Fibroblast of lung (primary cell): ENCODE data around the gene ANKMY1. TPM values are rescaled to one million over a fixed set of nuclear protein-coding genes. Genes with fewer than 3 reads are reported as not detected.

Source experiments
- DNase-seq, 2 donors: peaks; one replicate each; pipeline versions ENCODE4 v3.0.0 to v3.0.0-alpha.2; 2010; ENCODE audit warnings: low read depth in 2 of 2
- H2AFZ ChIP-seq: 2 replicates; pipeline ENCODE4 v1.5.1; 2012; ENCODE audit warnings: low read length, control low read depth, inconsistent platforms
- H3K27ac ChIP-seq: 2 replicates; pipeline ENCODE4 v1.5.1; 2011; ENCODE audit warnings: low read length, control low read depth; ENCODE audit not compliant: insufficient read depth
- H3K27me3 ChIP-seq: 2 replicates; pipeline ENCODE4 v1.5.1; 2011; ENCODE audit warnings: mild to moderate bottlenecking, low read length; ENCODE audit not compliant: control insufficient read depth, insufficient read depth
- H3K36me3 ChIP-seq: 2 replicates; pipeline ENCODE4 v1.5.1; 2011; ENCODE audit warnings: low read length; ENCODE audit not compliant: control insufficient read depth, insufficient read depth
- H3K4me1 ChIP-seq: 2 replicates; pipeline ENCODE4 v1.5.1; 2011; ENCODE audit warnings: low read length; ENCODE audit not compliant: control insufficient read depth, insufficient read depth; ENCODE audit errors: extremely low read depth
- H3K4me2 ChIP-seq: 2 replicates; pipeline ENCODE4 v1.5.1; 2011; ENCODE audit warnings: low read length, control low read depth; ENCODE audit not compliant: insufficient read depth; ENCODE audit errors: extremely low read depth
- H3K4me3 ChIP-seq, 4 experiments: fragments of 200-600 bp in 1 of 4; sonication (generic) in 1 of 4; replicated peaks in 1 of 4; 2 replicates each; pipeline ENCODE4 v1.5.1; 2011 to 2016; ENCODE audit warnings: low read length in 4 of 4, low read depth in 3 of 4, mild to moderate bottlenecking in 3 of 4, control low read depth in 2 of 4, inconsistent platforms in 1 of 4, mixed read lengths in 1 of 4; ENCODE audit not compliant: insufficient read depth in 1 of 4; ENCODE audit errors: control extremely low read depth in 1 of 4
- H3K79me2 ChIP-seq: 2 replicates; pipeline ENCODE4 v1.5.1; 2012; ENCODE audit warnings: mild to moderate bottlenecking, low read length, inconsistent platforms; ENCODE audit not compliant: control insufficient read depth, insufficient read depth
- H3K9ac ChIP-seq: 2 replicates; pipeline ENCODE4 v1.5.1; 2011; ENCODE audit warnings: mild to moderate bottlenecking, low read length, control low read depth; ENCODE audit not compliant: insufficient read depth
- H3K9me3 ChIP-seq: 2 replicates; pipeline ENCODE4 v1.5.1; 2012; ENCODE audit warnings: low read depth, low read length; ENCODE audit not compliant: control insufficient read depth, insufficient read depth
- H4K20me1 ChIP-seq: 2 replicates; pipeline ENCODE4 v1.5.1; 2011; ENCODE audit warnings: low read length; ENCODE audit not compliant: control insufficient read depth, insufficient read depth; ENCODE audit errors: extremely low read depth
- EZH2 ChIP-seq: IDR thresholded peaks from 2 replicates; pipeline ENCODE4 v1.5.1; 2012; ENCODE audit warnings: low read length, control low read depth, mild to moderate bottlenecking; ENCODE audit errors: missing control alignments
- polyA plus RNA-seq, 2 donors: library from polyadenylated mRNA; depleted of rRNA in 1 of 2; stranded (reverse) in 1 of 2; unstranded in 1 of 2; fragments of >200 nt; gene quantifications; 2 replicates each; pipeline ENCODE4 v1.2.1, GENCODE V29; 2011 to 2012; ENCODE audit warnings: missing spikeins in 1 of 2
- total RNA-seq: library from RNA; depleted of rRNA; stranded (reverse); fragments of >200 nt; gene quantifications from 2 replicates; pipeline ENCODE4 v1.2.1, GENCODE V29; 2014
- TF ChIP-seq, protein P1 (sequence below), 2 donors: IDR thresholded peaks in 1 of 2; conservative IDR thresholded peaks in 1 of 2; 1 replicate in 1 of 2; 2 replicates in 1 of 2; pipeline ENCODE4 v1.5.1; 2011 to 2012; ENCODE audit warnings: low read length in 2 of 2, control low read depth in 1 of 2, inconsistent platforms in 1 of 2, low read depth in 1 of 2, mild to moderate bottlenecking in 1 of 2

The ANKMY1 gene
- total and polyA plus RNA-seq, 2 donors (not counting 1 experiment from before 2014, with no cell fraction given) = 2.8 to 7.4 TPM

DNA sequence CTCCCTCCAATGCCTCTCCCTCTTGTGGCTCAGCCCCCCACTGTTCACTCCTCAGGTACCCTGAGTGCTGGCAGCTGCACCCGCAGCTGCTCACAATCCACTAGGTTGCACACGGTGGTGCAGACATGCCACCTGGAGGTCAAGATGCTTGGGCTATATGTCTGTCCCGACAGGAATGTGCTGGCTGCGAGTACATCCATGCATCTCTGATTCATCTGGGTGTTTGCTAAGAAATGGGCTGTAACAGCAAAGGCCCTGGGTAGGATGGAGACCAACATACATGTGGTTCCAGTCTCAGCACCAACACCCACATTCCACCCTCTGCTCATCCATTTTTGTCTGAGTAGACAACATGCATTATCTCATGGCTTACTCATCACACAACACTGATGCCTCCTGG, 31.3 kb downstream of the ANKMY1 start:
- no peak for TF ChIP-seq EZH2
- TF ChIP-seq, protein P1, sequence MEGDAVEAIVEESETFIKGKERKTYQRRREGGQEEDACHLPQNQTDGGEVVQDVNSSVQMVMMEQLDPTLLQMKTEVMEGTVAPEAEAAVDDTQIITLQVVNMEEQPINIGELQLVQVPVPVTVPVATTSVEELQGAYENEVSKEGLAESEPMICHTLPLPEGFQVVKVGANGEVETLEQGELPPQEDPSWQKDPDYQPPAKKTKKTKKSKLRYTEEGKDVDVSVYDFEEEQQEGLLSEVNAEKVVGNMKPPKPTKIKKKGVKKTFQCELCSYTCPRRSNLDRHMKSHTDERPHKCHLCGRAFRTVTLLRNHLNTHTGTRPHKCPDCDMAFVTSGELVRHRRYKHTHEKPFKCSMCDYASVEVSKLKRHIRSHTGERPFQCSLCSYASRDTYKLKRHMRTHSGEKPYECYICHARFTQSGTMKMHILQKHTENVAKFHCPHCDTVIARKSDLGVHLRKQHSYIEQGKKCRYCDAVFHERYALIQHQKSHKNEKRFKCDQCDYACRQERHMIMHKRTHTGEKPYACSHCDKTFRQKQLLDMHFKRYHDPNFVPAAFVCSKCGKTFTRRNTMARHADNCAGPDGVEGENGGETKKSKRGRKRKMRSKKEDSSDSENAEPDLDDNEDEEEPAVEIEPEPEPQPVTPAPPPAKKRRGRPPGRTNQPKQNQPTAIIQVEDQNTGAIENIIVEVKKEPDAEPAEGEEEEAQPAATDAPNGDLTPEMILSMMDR (conservative IDR thresholded peaks at IDR 0.05 in 1 of 2, IDR thresholded peaks at IDR 0.05 in 1 of 2; ENCODE audit: low read depth in 1 of 2, low read length in 2 of 2) = no peak
- no peaks in the 10 kb centered on the region for H3K27me3 ChIP-seq
- no peak overlapping the region for H3K4me3 ChIP-seq
- H3K4me2 ChIP-seq = no peak overlapping the region
- H3K9ac ChIP-seq = no peak overlapping the region
- no peaks in the 10 kb centered on the region for H4K20me1 ChIP-seq
- H3K79me2 ChIP-seq = no peaks in the 10 kb centered on the region
- H3K4me1 ChIP-seq = no peaks in the 10 kb centered on the region
- no peak for DNase-seq
- H3K27ac ChIP-seq = no peak overlapping the region
- no peaks in the 10 kb centered on the region for H3K9me3 ChIP-seq
- H3K36me3 ChIP-seq = no peaks in the 10 kb centered on the region
- no peak overlapping the region for H2AFZ ChIP-seq

DNA sequence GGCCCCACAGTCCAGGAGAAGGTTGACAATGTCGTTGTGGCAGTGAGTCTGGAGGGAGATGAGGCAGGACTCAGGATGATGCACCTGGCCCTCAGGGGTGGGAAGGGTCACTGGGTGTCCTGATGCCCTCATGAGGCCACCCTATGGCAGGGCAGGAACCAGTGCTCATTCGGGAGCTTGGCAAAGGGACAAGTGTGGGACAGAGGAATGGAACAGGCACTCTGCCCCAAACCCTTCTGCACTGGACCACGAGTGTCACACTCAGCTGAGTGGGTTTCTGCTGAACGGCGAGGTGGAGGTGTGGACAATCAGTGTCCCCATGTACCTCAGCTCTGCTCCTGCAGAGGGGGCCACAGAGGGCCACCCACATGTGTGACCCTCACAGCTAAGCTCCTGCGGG, 32.0 kb downstream of the ANKMY1 start:
- no peak for DNase-seq
- Histone ChIP-seq H3K4me1 (no peaks in the 10 kb centered on the region), H3K4me3 (no peak overlapping the region), H3K27me3 (no peaks in the 10 kb centered on the region), H3K36me3 (no peaks in the 10 kb centered on the region), H3K27ac (no peak overlapping the region), H4K20me1 (no peaks in the 10 kb centered on the region), H3K9ac (no peak overlapping the region), H2AFZ (no peak overlapping the region), H3K4me2 (no peak overlapping the region), H3K79me2 (no peaks in the 10 kb centered on the region), H3K9me3 (no peaks in the 10 kb centered on the region)
- TF ChIP-seq, protein P1 (conservative IDR thresholded peaks at IDR 0.05 in 1 of 2, IDR thresholded peaks at IDR 0.05 in 1 of 2; ENCODE audit: low read depth in 1 of 2, low read length in 2 of 2) = no peak
- no peak for TF ChIP-seq EZH2

DNA sequence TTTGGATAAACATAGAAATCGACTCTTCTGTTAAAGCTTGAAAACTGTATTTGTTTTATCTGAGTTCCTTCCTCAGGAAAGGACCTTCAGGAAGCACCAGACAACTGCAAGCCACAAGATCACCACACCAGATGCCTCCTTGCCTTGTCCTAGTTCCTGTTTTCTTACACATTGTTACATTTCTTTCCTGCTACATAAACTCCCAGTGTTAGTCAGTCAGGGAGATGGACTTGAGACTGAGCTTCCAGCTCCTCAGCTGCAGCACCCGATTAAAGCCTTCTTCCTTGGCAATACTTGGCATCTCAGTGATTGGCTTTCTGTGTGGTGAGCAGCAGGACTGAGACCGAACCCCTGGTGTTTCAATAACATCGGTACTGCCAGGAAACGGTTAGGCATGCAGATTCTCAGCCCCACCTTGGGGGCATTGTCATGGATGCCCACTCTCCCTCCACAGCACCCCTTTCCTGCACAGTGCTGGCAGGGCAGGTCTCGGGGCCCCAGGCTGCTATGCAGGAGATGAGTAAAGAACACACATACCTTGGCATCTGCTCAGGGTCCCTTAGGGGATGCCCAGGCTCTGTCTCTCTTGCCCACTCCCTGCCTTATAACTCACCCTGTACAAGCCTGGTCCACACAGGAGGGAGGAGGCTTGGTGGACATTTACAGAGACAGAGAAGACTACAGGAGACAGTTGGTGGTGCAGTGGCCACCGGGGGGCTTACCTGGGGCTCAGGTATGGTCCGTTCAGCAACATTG, 32.6 kb downstream of the ANKMY1 start:
- Histone ChIP-seq H4K20me1 (no peaks in the 10 kb centered on the region), H3K36me3 (no peaks in the 10 kb centered on the region), H3K9me3 (no peaks in the 10 kb centered on the region), H3K27me3 (peaks cover 2% of the 10 kb centered on the region), H3K4me1 (no peaks in the 10 kb centered on the region), H3K4me2 (no peak overlapping the region), H3K27ac (no peak overlapping the region), H3K4me3 (no peak overlapping the region), H3K9ac (no peak overlapping the region), H2AFZ (no peak overlapping the region), H3K79me2 (no peaks in the 10 kb centered on the region)
- TF ChIP-seq EZH2 = no peak
- TF ChIP-seq, protein P1 (conservative IDR thresholded peaks at IDR 0.05 in 1 of 2, IDR thresholded peaks at IDR 0.05 in 1 of 2; ENCODE audit: low read depth in 1 of 2, low read length in 2 of 2) = no peak
- DNase-seq = no peak
